Activated CD4-positive, alpha-beta T cell treated with anti-CD3 and anti-CD28 coated beads, Interleukin-2, amount 50 U/mL, for 1 hour (primary cell): Measurements from ENCODE around the gene AOAH.
"Not testable (repeated sequence)": the region's sequence is repeated elsewhere in the genome, so short reads cannot be mapped to it uniquely, and the experiment has no call there.

Experiments used
- DNase-seq: peaks from one replicate; pipeline ENCODE4 v3.0.0-alpha.2; 2020

The AOAH gene

DNA sequence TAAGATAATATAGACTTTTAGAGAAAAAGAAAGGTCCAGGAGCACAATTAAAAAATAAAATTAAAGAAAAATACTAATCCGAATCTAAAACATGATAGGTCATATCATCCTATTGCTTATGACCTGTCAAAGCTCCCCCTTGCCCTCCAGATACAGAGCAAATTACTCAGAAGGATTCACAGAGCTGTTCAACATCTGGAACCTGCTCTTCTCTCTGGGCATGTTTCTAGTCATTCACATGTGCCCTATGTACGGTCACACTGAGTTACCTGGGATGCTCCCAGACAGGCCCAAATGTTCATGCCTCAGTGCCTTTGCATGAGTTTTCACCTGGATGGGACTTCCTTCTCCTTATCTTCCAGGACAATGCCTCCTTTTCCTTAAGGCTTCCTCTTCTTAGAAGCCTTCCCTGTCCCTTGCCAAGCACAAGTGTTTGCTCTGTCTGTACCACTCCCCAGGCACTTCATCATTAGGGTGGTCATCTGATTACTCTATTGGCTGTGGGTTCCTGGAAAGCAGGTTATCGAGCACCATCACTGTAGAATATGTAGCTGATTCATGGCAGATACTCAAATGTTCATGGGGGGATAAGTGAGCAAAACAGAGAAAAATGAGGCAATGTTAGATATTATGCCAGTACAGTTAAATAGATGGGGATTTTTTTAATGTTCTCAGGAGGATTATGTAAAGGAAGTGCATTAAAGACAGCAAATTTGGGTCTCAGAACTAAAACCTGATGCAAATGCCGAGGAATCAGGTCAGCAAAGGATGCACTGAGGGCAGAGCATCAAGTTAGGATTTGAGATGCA is 12.0 kb upstream of the AOAH start:
- no peak for DNase-seq

DNA sequence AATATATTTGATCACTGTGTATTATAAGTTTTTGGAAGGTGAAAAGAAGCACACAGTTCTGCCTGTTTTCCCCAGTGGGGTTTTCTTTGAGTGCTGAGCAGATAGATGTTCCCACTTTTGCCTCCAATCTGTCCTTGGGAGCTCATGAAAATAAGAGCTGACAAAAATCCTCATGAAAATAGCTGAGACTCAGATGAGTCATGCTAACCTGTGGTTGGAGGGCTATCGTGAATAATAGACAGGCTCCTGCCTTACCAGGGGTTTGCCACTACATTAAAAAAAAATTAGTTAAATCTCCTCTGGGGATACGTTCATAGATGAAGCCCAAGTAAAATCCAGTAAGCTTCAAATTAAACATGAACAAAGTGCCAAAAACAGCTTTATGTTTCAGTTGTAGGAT is 10.9 kb upstream of the AOAH start:
- no peak for DNase-seq

GRCh38 chr7:36734731-36735130 is 10.4 kb upstream of the AOAH start:
- no peak for DNase-seq

- DNase-seq, result no peak
Measured at GRCh38 chr7:36733411-36733810, 9.1 kb upstream of the AOAH start.

GRCh38 chr7:36732806-36733205 is 8.5 kb upstream of the AOAH start:
- DNase-seq, result no peak

DNA sequence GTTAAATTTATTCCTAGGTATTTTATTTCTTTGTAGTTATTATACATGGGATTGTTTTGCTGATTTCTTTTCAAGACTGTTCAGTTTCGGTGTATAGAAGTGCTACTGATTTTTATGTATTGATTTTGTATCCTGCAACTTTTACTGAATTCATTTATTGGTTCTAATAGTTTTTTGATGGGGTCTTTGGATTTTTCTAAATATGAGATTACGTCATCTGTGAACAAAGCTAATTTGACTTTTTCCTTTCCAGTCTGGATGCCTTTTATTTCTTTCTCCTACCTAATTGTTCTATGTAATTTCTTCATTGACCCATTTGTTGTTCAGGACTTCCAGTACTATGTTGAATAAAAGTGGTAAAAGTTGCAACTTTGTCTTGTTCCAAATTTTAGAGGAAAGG is 5.8 kb upstream of the AOAH start:
- no peak for DNase-seq

DNA sequence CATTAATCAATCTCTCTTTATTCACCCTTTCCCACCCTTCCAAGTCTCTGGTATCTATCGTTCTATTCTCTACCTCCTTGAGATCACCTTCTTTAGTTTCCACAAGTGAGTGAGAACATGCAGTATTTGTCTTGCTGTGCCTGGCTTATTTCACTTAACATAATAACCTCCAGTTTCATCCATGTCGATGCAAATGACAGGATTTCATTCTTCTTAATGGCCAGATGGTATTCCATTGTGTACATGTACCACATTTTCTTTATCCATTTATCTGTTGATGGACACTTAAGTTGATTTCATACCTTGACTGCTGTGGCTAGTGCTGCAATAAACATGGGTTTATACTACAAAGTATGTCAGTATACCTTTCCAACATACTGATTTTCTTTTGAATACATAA is 3.8 kb upstream of the AOAH start:
- DNase-seq, result no peak

- no peak for DNase-seq
Measured at GRCh38 chr7:36726806-36727503, 2.7 kb upstream of the AOAH start.

DNA sequence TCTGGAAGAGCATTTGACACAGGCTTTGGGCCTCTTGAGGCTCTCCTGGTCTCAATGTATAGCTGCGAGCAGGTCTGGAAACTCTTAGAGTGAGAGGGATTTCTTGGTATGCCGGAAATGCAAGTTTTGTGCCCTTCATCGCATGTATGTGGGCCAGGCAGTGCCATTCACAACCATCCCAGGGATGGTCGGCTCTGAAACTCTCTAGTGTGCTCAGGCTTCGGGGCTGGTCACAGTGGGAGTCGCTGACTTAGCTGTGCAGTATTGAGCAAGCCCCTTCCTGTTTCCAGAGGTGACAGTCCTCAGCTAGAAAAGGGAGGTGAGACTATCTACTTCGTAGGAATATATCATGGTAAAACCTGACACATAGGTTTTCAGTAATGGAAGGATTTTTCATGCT is 2.0 kb upstream of the AOAH start:
- DNase-seq, result no peak

- DNase-seq, result no peak
Measured at GRCh38 chr7:36724996-36725395, 702 bp upstream of the AOAH start.

GRCh38 chr7:36723291-36723690 is 1.0 kb downstream of the AOAH start:
- no peak for DNase-seq

- DNase-seq, result no peak
Measured at GRCh38 chr7:36719083-36719632, 5.1 kb downstream of the AOAH start.

DNA sequence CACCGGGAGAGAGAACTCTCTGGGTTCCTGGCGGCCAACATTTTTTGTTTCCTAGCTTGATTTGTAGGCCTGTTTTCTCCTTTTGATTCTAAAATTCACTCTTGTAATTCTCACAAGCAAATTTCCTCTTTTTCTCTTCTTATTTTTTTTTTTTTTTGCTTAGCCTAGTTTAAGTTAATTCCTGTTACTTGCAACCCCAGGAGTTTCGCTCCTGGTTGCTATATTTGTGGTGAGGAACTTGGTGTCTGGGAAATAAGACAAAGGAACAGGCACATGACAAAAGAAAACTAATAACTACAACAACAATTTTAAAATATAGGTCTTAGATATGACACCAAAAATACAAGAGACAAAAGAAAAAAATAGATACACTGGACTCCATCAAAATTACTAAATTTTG is 6.7 kb downstream of the AOAH start:
- no peak for DNase-seq

GRCh38 chr7:36716802-36717201 is 7.5 kb downstream of the AOAH start:
- DNase-seq, result not testable (repeated sequence)

GRCh38 chr7:36712015-36712414 is 12.3 kb downstream of the AOAH start:
- no peak for DNase-seq

- no peak for DNase-seq
Measured at GRCh38 chr7:36711256-36711655, 13.0 kb downstream of the AOAH start.

- no peak for DNase-seq
Measured at GRCh38 chr7:36710186-36710791, 14.0 kb downstream of the AOAH start.

DNA sequence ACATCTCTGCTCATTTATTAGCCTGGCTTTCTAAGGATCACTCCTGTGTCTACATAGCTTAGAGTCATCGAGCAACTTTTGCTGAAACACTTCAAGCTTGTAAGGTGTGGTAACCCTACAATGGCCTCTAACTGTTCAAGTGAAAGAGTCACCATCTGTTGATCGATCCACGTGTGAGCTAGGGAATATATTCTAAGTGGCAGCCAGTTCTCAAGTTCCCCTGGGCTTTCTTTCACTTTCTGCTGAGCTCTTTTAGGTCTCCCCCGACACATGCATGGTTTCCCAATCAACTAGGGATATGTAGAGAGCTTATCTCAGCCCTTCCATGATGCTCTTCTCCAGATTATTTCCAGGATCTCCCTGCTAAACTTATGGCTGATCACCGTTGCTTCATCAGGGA is 15.5 kb downstream of the AOAH start:
- no peak for DNase-seq

- DNase-seq, result no peak
Measured at GRCh38 chr7:36707898-36708297, 16.4 kb downstream of the AOAH start.

DNA sequence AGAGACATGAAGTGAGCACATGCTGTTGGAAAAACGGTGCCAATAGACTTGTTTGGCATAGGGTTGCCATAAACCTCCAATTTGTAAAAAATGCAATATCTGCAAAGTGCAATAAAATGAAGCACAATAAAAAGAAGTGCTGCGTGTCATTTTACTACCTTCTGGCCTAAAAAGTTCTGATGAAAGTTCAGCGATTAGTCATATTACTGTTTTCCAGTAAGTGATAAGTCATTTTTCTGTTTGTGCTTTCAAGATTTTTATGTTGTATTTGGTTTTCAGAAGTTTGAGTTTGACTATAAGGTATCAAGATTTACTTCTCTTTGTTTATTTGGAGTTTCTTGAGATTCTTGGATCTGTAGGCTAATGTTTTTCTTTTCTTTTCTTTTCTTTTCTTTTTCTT is 16.8 kb downstream of the AOAH start:
- no peak for DNase-seq

DNA sequence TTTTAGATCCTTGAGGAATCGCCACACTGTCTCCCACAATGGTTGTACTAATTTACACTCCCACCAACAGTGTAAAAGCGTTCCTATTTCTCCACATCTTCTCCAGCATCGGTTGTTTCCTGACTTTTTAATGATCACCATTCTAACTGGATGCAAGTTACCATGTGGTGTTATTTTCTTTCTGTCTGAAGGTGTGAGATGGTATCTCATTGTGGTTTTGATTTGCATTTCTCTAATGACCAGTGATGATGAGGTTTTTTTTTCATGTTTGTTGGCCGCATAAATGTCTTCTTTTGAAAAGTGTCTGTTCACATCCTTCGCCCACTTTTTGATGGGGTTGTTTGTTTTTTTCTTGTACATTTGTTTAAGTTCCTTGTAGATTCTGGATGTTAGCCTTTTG is 20.4 kb downstream of the AOAH start:
- DNase-seq, result not testable (repeated sequence)

GRCh38 chr7:36692456-36692855 is 31.8 kb downstream of the AOAH start:
- DNase-seq, result no peak

DNA sequence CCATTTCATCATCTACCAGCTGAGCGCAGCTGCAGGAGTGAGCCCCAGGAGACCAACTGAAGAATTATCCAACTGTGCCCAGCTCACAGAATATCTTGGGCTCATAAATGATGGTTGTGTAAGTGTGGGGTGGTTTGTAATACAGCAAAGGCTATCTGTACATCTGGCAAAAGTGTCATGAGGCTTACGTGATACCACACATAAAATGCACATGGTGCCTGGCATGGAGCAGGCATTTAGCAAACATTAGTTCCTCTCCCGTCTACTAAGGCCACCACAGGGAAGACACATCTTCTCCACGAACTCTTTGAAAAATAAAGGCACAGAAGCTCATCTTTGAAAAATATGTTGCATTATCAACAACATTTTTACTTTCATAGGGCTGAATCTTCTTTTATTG is 32.3 kb downstream of the AOAH start:
- no peak for DNase-seq
